HEK293 (cell line): ENCODE measurements around the gene PIK3R1.

ENCODE experiments used
- CTCF ChIA-PET: fragments of 350-600 bp; formaldehyde crosslinking; extraction: SDS; loops from one replicate; lab custom pipeline; 2021; ENCODE audit warnings: antibody characterized with exemption; lab: Yijun Ruan, JAX
- POLR2A ChIA-PET: fragments of 300-600 bp; formaldehyde crosslinking; extraction: SDS; loops from one replicate; lab custom pipeline; 2020; ENCODE audit warnings: antibody characterized with exemption, inconsistent platforms; lab: Yijun Ruan, JAX
- H3K27ac ChIP-seq: fragments of 200-500 bp; sonication (Bioruptor generic); 2 replicates; pipeline ENCODE4 v1.5.1; 2014; ENCODE audit warnings: low read depth, low read length, control low read depth, inconsistent platforms; ENCODE audit errors: extremely low read depth
- H3K36me3 ChIP-seq, 2 experiments: fragments of 200-500 bp in 1 of 2; sonication (Bioruptor generic) in 1 of 2; 1 replicate in 1 of 2; 2 replicates in 1 of 2; pipeline ENCODE4 v1.5.1; 2014 to 2017; ENCODE audit warnings: inconsistent platforms in 2 of 2, low read length in 2 of 2; ENCODE audit not compliant: control insufficient read depth in 2 of 2, insufficient read depth in 1 of 2
- H3K4me1 ChIP-seq: fragments of 200-500 bp; sonication (Bioruptor generic); 2 replicates; pipeline ENCODE4 v1.5.1; 2014; ENCODE audit warnings: mild to moderate bottlenecking, low read length, inconsistent platforms; ENCODE audit not compliant: control insufficient read depth, insufficient read depth
- H3K4me3 ChIP-seq: 2 replicates; pipeline ENCODE4 v1.5.1; 2011; ENCODE audit warnings: low read depth, mild to moderate bottlenecking, control low read depth, low read length, moderate library complexity
- H3K9me3 ChIP-seq: fragments of 200-500 bp; sonication (Bioruptor generic); 2 replicates; pipeline ENCODE4 v1.5.1; 2014; ENCODE audit warnings: low read depth, low read length, inconsistent platforms; ENCODE audit not compliant: control insufficient read depth, insufficient read depth
- ATF2 ChIP-seq: fragments of 450-650 bp; formaldehyde crosslinking; IDR thresholded peaks from 2 replicates; pipeline ENCODE4 v1.5.1; 2016; ENCODE audit warnings: missing biosample characterization, missing genetic modification characterization, low read depth
- BCL11A ChIP-seq: fragments of 450-650 bp; formaldehyde crosslinking; IDR thresholded peaks from 2 replicates; pipeline ENCODE4 v1.5.1; 2016; ENCODE audit warnings: low read depth, missing biosample characterization, missing genetic modification characterization
- BCL11B ChIP-seq: fragments of 450-650 bp; formaldehyde crosslinking; IDR thresholded peaks from 2 replicates; pipeline ENCODE4 v1.5.1; 2016; ENCODE audit warnings: low read depth, missing biosample characterization, missing genetic modification characterization
- SP7 ChIP-seq: fragments of 450-650 bp; formaldehyde crosslinking; IDR thresholded peaks from 2 replicates; pipeline ENCODE4 v1.5.1; 2016; ENCODE audit warnings: missing biosample characterization, missing genetic modification characterization
- YY1 ChIP-seq: fragments of 450-650 bp; formaldehyde crosslinking; IDR thresholded peaks from 2 replicates; pipeline ENCODE4 v1.5.1; 2018; ENCODE audit warnings: missing biosample characterization, missing genetic modification characterization
- ZBTB10 ChIP-seq: fragments of 450-650 bp; formaldehyde crosslinking; IDR thresholded peaks from 2 replicates; pipeline ENCODE4 v1.5.1; 2016; ENCODE audit warnings: missing biosample characterization, missing genetic modification characterization
- ZBTB17 ChIP-seq: fragments of 450-650 bp; formaldehyde crosslinking; IDR thresholded peaks from 2 replicates; pipeline ENCODE4 v1.5.1; 2016; ENCODE audit warnings: missing biosample characterization, missing genetic modification characterization
- ZFP3 ChIP-seq: fragments of 450-650 bp; formaldehyde crosslinking; IDR thresholded peaks from 2 replicates; pipeline ENCODE4 v1.5.1; 2016; ENCODE audit warnings: low read depth, missing biosample characterization, missing genetic modification characterization
- ZNF10 ChIP-seq: fragments of 450-650 bp; formaldehyde crosslinking; IDR thresholded peaks from 2 replicates; pipeline ENCODE4 v1.5.1; 2017; ENCODE audit warnings: missing biosample characterization, missing genetic modification characterization
- ZNF121 ChIP-seq: fragments of 450-650 bp; formaldehyde crosslinking; IDR thresholded peaks from 2 replicates; pipeline ENCODE4 v1.5.1; 2016; ENCODE audit warnings: missing biosample characterization, missing genetic modification characterization
- ZNF146 ChIP-seq: fragments of 450-650 bp; formaldehyde crosslinking; IDR thresholded peaks from 2 replicates; pipeline ENCODE4 v1.5.1; 2016; ENCODE audit warnings: missing biosample characterization, missing genetic modification characterization
- ZNF157 ChIP-seq: fragments of 450-650 bp; formaldehyde crosslinking; IDR thresholded peaks from 2 replicates; pipeline ENCODE4 v1.5.1; 2016; ENCODE audit warnings: missing biosample characterization, missing genetic modification characterization
- ZNF169 ChIP-seq: fragments of 450-650 bp; formaldehyde crosslinking; IDR thresholded peaks from 2 replicates; pipeline ENCODE4 v1.5.1; 2016; ENCODE audit warnings: missing biosample characterization, missing genetic modification characterization
- ZNF211 ChIP-seq: fragments of 450-650 bp; formaldehyde crosslinking; IDR thresholded peaks from 2 replicates; pipeline ENCODE4 v1.5.1; 2016; ENCODE audit warnings: low read depth, missing biosample characterization, missing genetic modification characterization
- ZNF335 ChIP-seq: fragments of 450-650 bp; formaldehyde crosslinking; conservative IDR thresholded peaks from 2 replicates; pipeline ENCODE4 v1.5.1; 2016; ENCODE audit warnings: missing biosample characterization, missing genetic modification characterization
- ZNF341 ChIP-seq: fragments of 450-650 bp; formaldehyde crosslinking; IDR thresholded peaks from 2 replicates; pipeline ENCODE4; 2016; ENCODE audit warnings: low read depth, missing biosample characterization, missing genetic modification characterization
- ZNF501 ChIP-seq: fragments of 450-650 bp; formaldehyde crosslinking; IDR thresholded peaks from 2 replicates; pipeline ENCODE4 v1.5.1; 2016; ENCODE audit warnings: missing biosample characterization, missing genetic modification characterization
- ZNF530 ChIP-seq: fragments of 450-650 bp; formaldehyde crosslinking; IDR thresholded peaks from 2 replicates; pipeline ENCODE4 v1.5.1; 2016; ENCODE audit warnings: low read depth, missing biosample characterization, missing genetic modification characterization
- ZNF544 ChIP-seq: fragments of 450-650 bp; formaldehyde crosslinking; IDR thresholded peaks from 2 replicates; pipeline ENCODE4 v1.5.0; 2017; ENCODE audit warnings: missing biosample characterization, missing genetic modification characterization
- ZNF677 ChIP-seq: fragments of 450-650 bp; IDR thresholded peaks from 2 replicates; pipeline ENCODE4 v1.5.0; 2018; ENCODE audit warnings: missing biosample characterization, mild to moderate bottlenecking, missing genetic modification characterization, moderate library complexity
- ZNF692 ChIP-seq: fragments of 450-650 bp; formaldehyde crosslinking; IDR thresholded peaks from 2 replicates; pipeline ENCODE4 v1.5.1; 2016; ENCODE audit warnings: missing biosample characterization, missing genetic modification characterization
- ZNF747 ChIP-seq: fragments of 450-650 bp; formaldehyde crosslinking; IDR thresholded peaks from 2 replicates; pipeline ENCODE4 v1.5.1; 2016; ENCODE audit warnings: missing biosample characterization, missing genetic modification characterization
- ZNF785 ChIP-seq: fragments of 450-650 bp; formaldehyde crosslinking; IDR thresholded peaks from 2 replicates; pipeline ENCODE4 v1.5.1; 2016; ENCODE audit warnings: missing biosample characterization, missing genetic modification characterization
- ZSCAN18 ChIP-seq: fragments of 450-650 bp; formaldehyde crosslinking; IDR thresholded peaks from 2 replicates; pipeline ENCODE4 v1.5.1; 2016; ENCODE audit warnings: missing biosample characterization, missing genetic modification characterization
- TF ChIP-seq, protein P1 (sequence below): fragments of 450-650 bp; formaldehyde crosslinking; IDR thresholded peaks from 2 replicates; pipeline ENCODE4 v1.5.1; 2017; ENCODE audit warnings: missing biosample characterization, missing genetic modification characterization
- TF ChIP-seq, protein P2 (sequence below): fragments of 450-650 bp; formaldehyde crosslinking; IDR thresholded peaks from 2 replicates; pipeline ENCODE4 v1.5.1; 2017; ENCODE audit warnings: missing biosample characterization, missing genetic modification characterization

The PIK3R1 gene

DNA sequence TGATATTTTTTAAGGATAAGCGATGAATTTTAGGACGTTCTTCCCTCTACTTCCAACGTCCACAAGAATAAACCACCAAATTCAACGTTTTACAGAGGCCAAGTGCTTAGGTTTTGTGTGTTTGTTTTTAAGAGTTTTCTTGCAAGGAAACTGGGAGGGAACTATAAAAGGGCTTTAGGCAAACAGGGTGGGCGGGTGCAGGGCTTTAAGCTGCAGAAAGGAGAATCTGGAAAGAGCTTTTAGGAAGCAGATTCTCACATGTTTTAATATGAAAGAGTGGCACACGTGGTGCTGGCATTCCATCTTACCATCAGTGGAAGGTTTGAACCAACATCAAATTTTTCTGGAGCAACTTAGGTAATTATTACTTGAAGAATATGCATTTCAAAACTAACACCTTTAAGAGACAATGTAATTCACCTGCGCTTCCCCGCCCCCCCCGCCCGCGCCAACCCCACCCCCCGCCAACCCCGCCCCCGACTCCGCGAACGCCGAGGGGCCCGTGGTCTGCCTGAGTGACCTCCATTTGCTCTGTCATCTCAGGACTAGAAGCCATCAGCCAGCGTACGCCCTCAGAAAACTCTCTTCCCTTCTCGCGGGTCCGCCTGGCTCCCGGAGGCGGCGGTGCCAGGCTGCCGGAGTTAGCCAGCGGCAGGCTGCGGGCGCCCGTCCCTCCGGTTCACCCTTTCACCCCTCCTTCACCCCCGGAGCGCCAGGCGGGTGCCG lies 911 bp upstream of the PIK3R1 start (continued):
- peak; percentile 99 for TF ChIP-seq ZNF335
- TF ChIP-seq ZNF677 (tag by site-specific recombination), result no peak
- peak; percentile 60; the same call in 1 of the 2 replicates for TF ChIP-seq BCL11B
- TF ChIP-seq ZNF146 (tag by site-specific recombination), result no peak
- 0 out of 2 replicates have a peak, but pooled peaks have one; percentile 4 for TF ChIP-seq ZNF341 (tag by site-specific recombination)
- TF ChIP-seq, protein P1, sequence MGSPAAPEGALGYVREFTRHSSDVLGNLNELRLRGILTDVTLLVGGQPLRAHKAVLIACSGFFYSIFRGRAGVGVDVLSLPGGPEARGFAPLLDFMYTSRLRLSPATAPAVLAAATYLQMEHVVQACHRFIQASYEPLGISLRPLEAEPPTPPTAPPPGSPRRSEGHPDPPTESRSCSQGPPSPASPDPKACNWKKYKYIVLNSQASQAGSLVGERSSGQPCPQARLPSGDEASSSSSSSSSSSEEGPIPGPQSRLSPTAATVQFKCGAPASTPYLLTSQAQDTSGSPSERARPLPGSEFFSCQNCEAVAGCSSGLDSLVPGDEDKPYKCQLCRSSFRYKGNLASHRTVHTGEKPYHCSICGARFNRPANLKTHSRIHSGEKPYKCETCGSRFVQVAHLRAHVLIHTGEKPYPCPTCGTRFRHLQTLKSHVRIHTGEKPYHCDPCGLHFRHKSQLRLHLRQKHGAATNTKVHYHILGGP (tag by site-specific recombination), result no peak
- TF ChIP-seq ZNF501, result no peak
- no peak for TF ChIP-seq ZNF747 (tag by site-specific recombination)
- peak; percentile 93; the same call in 1 of the 2 replicates for TF ChIP-seq ZBTB17 (tag by site-specific recombination)
- 0 out of 2 replicates have a peak, but pooled peaks have one; percentile 24 for TF ChIP-seq ZNF692
- TF ChIP-seq SP7 (tag by site-specific recombination), result peak; percentile 74; the same call in 1 of the 2 replicates
- no peak for TF ChIP-seq ZNF121 (tag by site-specific recombination)
- 0 out of 2 replicates have a peak, but pooled peaks have one; percentile 42 for TF ChIP-seq YY1 (tag by site-specific recombination)
- no peak; the same call in 1 of the 2 replicates for TF ChIP-seq BCL11A (tag by site-specific recombination)
- TF ChIP-seq, protein P2, sequence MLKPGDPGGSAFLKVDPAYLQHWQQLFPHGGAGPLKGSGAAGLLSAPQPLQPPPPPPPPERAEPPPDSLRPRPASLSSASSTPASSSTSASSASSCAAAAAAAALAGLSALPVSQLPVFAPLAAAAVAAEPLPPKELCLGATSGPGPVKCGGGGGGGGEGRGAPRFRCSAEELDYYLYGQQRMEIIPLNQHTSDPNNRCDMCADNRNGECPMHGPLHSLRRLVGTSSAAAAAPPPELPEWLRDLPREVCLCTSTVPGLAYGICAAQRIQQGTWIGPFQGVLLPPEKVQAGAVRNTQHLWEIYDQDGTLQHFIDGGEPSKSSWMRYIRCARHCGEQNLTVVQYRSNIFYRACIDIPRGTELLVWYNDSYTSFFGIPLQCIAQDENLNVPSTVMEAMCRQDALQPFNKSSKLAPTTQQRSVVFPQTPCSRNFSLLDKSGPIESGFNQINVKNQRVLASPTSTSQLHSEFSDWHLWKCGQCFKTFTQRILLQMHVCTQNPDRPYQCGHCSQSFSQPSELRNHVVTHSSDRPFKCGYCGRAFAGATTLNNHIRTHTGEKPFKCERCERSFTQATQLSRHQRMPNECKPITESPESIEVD, result peak; percentile 68
- no peak for TF ChIP-seq ZNF530 (tag by site-specific recombination)
- no peak for TF ChIP-seq ZNF211 (tag by site-specific recombination)
- peak; percentile 83 for TF ChIP-seq ZBTB10

GRCh38 chr5:68215898-68216244 lies 315 bp downstream of the PIK3R1 start:
- Histone ChIP-seq H3K4me3 (peak overlapping the region; percentile 89), H3K9me3 (no peaks in the 10 kb centered on the region), H3K4me1 (peaks cover 3% of the 10 kb centered on the region; the same call in 1 of the 2 replicates), H3K36me3 (no peaks in the 10 kb centered on the region), H3K27ac (peak overlapping the region; percentile 98)
- ChIA-PET CTCF (interaction anchor here (0.6 to 3.0 kb wide), 6 partner anchors 10 to 969 kb away, joined by 3 to 11 read pairs (median 3); no protein-coding TSS in a partner anchor), POLR2A (interaction anchor here (0.8 to 3.5 kb wide), 16 partner anchors 8 to 969 kb away, joined by 3 to 19 read pairs (median 4); no protein-coding TSS in a partner anchor)
- TF ChIP-seq ZNF785 (peak; percentile 4; the same call in 1 of the 2 replicates), ZSCAN18 (tag by site-specific recombination) (no peak), ZFP3 (tag by site-specific recombination) (no peak), ATF2 (no peak), ZNF544 (tag by site-specific recombination) (no peak), ZNF169 (tag by site-specific recombination) (no peak), ZNF10 (no peak), ZNF157 (tag by site-specific recombination) (no peak)
